ELR (cell line): ENCODE measurements around the gene NEK11.
"Not testable (repeated sequence)": the region's sequence is repeated elsewhere in the genome, so short reads cannot be mapped to it uniquely, and the experiment has no call there.

ENCODE experiments used
- DNase-seq: peaks from one replicate; pipeline ENCODE4 v3.0.0-alpha.2; 2015; ENCODE audit warnings: low read depth

NEK11 gene

DNA sequence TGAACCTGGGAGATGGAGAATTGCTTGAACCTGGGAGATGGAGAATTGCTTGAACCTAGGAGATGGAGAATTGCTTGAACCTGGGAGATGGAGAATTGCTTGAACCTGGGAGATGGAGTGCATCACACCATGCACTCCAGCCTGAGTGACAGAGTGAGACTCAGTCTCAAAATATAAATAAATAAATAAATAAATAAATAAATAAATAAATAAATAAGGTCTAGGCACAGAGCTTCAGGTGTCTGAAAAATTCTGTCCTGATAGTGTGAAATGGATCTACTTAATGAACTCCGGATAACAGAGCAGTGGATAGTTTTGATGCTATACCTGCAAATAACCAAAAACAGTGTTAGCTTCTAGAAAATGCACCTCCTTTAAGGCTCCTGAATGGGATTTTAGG, 330.6 kb downstream of the NEK11 start:
- DNase-seq, result no peak

DNA sequence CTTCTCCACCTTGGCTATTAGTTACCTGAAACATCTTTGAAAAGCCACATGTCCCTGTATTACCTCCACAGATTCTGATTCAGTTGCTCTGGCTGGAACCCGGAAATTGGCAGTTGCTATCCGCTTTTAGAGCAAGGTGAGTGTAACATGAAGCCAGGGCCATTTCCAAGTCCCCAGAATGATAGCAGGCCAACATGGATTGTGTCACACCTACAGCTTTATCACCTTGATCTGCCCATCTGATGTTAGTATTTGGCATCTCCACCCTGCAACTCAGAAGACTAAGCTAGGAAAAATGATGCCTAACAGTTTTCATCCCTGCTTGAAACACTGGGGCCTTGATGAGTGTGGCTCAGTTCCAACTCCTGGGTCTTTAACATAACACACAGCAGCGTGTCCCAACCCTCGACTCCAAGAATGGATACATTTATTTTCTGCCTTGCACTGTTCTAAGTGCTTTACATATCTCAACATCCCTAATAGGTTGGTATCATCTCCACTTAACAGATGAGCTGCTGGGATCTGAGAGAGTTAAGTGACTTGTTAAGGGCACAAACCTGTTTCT, 333.6 kb downstream of the NEK11 start:
- no peak for DNase-seq

DNA sequence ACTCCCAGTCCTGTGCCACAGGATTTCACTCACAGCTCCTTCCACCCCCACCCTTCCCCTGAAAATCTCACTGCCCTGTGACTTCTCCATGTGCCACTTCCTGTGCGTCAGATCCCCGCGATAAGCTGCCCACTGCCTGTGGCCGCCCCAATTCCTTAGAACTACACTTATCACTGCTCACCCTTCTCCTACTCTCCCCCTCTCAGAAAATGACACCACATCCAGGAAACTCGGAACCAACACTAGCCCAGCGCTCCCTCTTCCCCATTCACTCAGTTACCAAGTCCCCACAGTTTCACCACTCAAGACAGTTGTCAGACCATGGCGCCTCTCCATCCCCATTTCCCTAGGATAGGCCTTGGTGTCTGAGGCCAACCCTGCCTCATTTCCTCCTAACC, 334.4 kb downstream of the NEK11 start:
- not testable (repeated sequence) for DNase-seq

DNA sequence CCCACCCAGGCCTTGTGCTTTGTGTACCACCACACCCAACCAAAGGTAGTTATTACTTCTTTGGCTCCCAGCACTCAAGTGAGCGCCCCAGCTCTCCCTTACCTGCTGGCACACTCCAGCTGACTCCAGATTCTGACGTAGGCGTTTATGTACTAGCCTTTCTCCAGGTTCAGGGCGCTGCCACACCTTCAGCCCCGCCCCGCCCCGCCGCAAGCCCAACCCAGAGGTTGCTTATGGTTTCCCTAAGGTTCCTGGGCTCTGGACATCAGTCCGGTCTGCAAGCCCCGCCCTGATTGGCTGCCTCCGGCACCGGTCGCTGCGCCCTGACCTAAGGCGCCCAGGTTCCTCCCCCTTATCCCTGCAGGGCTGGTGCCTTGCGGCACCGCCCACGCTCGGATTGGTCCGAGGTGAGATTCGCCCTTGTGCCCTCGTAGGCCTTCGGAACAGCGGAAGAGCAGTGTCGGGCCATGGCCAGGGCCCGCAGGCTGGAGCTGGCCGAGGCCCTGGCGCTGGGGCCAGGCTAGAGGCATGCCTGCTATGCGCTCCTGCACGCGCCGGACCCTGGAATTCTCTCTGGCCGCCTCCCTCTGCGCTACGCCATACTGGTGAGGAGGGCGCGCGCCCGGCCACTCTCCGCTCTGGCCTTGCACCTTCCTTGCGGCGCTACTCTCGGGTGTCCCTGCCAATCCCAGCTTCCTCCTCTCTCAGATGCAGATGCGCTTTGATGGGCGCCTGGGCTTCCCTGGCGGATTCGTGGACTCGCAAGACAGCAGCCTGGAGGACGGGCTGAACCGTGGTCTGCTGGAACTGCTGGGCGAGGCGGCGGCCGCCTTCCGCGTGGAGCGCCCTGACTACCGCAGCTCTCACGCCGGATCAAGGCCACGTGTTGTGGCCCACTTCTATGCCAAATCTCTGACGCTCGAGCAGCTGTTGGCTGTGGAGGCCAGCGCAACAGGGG, 335.1 kb downstream of the NEK11 start:
- DNase-seq, result no peak

DNA sequence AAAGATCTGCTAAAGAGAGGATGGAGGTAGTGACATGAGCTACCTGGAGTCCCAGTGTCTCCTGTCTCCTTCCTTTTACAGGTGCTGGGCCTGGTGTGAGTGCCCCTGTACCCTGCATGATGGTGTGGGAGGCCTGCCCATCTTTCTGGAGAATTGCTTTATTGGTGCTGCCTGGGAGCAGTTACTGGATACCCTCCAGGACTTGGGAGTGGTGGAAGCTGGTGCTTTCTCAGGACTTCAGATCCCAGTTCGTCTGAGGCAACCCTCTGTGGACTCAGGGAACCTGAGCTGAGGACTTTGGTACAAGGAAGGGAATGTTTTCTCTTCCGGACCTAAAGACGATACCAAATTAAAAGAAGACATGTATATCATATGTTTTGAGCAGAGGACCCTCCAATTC, 336.6 kb downstream of the NEK11 start:
- DNase-seq, result no peak

DNA sequence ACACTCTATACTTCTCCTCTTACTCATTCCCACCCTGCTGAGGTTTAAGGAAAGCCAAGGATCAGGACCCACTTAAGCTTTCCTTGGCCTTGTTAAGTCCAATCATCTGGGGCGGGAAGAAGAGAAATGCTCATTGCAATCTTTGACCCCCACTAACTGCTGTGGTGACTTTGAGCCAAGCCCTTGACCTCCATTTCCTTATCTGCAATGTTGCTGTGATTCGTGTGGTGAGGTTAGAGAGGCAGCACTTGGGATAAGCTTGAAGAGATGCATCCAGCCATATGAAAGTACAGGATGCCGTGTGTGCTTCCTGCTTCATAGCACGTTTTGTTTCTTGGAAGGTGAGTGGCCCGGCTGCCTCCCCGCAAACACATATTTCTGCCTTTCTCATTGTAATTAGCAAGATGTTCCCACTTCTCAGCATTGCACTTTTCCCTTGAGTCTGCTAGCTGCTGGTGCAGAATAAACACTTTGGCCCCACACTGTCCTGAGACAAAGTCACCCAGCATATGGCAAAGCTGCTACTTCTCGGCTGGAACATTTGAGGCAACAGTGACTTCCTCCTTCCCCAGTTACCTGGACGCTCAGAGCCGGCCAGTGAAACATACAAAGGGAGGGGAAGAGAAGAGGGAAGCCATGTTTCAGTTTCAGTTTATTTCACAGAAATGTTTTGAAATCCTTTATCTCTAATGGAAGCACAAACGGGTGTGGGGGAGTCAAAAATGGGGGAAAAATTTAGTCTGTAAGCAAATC, 344.4 kb downstream of the NEK11 start:
- no peak for DNase-seq

DNA sequence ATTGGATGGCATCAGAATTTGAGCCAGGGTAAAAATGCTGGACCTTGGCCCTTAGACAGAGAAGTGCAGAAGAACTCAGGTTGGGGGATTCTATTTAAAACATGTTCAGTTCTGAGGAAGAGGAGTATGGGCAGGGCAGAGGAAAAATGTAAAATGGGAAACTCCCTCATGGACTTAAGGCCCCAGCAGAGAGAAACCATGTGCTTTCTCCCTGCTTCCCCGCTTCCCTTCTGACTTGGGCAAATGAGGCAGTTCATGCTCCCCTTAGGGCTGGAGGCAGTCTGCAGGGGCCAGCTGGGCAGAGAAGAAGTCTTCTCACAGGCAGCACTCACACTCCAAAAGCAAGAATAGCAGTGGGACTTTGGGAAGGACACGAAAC, 345.0 kb downstream of the NEK11 start:
- DNase-seq, result no peak

DNA sequence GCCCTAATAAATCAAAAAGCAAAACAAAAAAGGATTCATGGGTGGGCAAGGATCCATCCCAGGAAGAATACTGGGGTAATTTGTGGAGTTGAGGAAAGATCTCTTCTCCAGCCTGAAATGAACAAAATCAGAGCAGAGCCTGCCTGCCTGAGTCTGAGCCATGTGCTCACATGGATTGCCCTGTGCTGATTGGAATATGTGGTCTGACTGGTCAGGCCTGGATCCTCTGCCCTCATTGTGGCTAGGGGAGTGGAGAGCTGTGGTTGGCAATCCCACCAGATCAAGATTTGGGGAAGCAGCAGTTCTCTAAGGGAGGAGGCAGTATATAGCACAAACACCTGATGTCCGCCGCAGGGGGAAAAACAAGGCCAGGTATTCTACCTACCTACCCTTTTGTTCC, 348.1 kb downstream of the NEK11 start:
- DNase-seq, result no peak

DNA sequence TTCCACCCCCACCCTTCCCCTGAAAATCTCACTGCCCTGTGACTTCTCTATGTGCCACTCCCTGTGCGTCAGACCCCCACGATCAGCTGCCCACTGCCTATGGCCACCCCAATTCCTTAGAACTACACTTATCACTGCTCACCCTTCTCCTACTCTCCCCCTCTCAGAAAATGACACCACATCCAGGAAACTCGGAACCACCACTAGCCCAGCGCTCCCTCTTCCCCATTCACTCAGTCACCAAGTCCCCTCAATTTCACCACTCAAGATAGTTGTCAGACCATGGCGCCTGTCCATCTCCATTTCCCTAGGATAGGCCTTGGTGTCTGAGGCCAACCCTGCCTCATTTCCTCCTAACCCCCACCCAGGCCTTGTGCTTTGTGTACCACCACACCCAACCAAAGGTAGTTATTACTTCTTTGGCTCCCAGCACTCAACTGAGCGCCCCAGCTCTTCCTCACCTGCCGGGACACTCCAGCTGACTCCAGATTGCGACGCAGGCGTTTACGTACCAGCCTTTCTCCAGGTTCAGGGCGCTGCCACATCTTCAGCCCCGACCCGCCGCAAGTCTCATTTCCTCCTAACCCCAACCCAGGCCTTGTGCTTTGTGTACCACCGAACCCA, 354.3 kb downstream of the NEK11 start:
- DNase-seq, result peak; percentile 6

DNA sequence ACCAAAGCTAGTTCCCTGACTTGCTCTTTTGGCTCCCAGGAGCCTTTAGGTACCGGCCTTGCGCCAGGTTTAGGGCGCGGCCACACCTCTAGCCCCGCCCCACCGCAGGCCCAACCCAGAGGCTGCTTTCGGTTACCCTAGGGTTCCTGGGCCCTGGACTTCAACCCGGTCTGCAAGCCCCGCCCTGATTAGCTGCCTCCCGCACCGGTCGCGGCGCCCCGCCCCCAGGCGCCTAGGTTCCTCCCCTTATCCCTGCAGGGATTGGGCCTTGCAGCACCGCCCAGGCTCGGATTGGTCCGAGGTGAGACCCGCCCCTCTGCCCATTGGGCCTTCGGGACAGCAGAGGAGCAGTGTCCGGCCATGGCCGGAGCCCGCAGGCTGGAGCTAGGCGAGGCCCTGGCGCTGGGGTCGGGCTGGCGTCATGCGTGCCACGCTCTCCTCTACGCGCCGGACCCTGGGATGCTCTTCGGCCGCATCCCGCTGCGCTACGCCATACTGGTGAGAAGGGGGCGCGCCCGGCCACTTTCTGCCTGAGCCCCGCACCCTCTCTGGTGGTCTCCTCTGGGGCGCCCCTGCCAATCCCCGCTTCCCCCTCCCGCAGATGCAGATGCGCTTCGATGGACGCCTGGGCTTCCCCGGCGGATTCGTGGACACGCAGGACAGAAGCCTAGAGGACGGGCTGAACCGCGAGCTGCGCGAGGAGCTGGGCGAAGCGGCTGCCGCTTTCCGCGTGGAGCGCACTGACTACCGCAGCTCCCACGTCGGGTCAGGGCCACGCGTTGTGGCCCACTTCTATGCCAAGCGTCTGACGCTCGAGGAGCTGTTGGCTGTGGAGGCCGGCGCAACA, 355.0 kb downstream of the NEK11 start, which contains the start of gene NUDT16:
Gene NUDT16 (plus strand): TSS at position 330 of the 847 bp plus-strand sequence. CDS start 31 bp downstream, at position 361.
- peak; percentile 99 for DNase-seq

DNA sequence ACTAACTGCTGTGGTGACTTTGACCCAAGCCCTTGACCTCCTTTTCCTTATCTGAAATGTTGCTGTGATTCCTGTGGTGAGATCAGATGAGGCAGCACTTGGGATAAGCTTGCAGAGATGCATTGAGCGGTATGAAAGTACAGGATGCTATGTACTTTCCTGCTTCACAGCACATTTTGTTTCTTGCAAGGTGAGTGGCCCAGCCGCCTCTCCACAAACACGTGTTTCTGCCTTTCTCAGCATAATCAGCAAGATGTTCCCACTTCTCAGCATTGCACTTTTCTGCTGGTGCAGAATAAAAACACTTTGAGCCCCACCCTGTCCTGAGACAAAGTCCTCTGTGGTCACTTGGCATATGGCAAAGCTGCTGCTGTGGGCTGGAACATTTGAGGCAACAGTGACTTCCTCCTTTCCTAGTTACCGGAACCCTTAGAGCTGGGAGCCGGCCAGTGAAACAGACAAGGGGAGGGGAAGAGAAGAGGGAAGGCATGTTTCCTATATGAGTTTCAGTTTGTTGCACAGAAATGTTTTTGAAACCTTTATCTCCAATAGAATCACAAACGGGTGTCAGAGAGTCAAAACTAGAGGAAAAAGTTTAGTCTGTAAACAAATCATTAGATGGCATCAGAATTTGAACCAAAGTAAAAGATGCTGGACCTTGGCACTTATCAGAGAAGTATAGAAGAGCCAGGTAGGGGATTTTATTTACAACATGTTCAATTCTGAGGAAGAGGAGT, 359.9 kb downstream of the NEK11 start:
- no peak for DNase-seq

DNA sequence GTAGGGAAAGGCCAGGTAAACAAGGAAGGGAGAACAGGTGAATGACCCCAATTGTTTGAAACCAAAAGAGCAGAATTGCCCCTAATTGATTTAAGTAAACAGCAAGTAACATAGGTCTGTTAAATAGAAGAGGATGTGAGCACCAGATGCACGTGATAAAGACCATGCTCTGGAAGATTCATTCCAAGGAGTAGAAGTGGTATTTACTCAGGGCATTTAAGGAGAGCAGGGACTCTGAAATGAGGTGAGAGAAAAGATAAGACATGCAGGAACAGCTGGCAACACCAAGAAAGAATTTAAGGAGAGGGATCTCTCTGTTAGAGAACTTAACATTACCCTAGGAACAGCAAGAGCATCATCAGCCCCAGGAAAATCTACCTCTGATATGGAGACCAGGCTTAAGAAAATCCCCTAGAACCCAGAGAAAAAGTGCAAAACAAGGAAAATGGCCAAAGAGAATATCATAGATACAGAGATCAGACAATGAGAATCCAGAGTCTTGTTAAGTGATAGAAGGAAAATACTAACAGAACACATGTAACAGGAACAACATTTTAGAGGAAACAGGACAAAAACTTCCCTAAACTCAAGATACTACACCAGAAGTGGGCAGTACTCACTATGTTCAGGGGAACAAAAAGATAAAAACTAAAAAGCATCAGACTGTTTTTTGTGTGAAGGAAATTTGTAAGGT, 361.3 kb downstream of the NEK11 start:
- no peak for DNase-seq

DNA sequence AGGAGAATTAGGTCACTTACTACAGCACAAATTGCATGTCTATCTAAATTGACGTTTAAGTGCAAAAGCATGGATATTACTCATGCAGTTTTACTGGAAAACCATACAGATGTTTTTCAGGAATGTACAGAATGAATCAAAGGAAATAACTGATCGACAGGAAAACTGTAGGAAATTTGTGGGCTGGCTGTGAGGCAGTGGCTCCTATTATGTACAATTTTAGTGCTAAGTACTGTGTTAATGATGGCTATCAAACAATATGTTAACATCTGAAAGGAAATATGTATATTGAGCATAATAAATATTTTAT, 361.8 kb downstream of the NEK11 start:
- peak; percentile 26 for DNase-seq

DNA sequence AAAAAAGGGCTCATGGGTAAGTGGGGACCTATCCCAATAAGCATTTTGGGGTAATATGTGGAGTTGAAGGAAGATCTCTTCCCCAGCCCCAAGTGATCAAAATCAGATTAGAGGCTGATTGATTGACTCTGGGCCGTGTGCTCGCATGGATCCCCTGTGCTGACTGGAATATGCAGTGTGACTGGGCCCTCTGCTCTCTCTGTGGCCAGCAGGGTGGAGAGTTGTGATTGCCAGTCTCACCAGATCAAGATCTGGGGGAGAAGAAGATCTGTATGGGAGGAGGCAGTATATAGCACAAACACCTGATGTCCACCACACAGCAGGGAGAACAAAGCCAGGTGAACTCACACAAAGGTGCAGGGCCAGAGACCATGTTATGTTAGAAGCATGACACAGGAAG, 363.7 kb downstream of the NEK11 start:
- DNase-seq, result no peak

DNA sequence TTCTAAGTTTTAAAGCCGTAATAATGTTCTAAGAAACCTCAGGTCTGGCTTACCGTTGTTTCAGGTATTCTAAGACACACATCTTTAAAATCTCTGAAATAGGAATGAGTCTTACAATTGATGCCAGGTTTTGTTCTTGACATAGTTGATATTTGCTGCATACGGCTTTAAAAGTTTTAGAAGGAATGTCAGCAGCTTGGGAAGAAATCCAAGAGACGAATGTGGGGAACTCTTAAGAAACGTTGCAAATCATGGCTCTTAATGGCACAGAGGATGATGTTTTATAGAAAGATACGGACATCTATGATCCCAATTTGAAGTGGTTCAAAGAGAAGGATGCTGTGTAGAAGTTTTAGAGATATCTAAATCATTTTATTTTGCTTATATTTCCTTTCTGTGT, 366.4 kb downstream of the NEK11 start:
- DNase-seq, result no peak

DNA sequence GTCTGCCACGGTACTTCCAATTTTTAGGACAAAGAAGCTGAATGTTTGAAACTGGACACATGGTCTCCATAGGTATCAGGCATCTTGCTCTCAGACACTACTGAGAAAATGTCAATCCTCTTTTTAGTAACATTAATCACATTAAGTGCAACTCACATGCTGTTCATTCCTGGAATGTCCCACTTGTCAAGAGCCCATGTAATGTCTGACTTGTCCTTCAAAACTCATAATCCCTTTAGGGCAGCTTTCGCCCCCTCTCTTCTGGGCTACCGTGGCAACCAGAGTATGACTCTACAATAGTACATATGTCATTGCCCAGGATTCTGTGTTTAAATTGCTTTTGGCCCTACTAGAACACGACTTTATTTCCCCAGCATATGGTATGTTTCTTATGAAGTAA, 367.2 kb downstream of the NEK11 start:
- no peak for DNase-seq

DNA sequence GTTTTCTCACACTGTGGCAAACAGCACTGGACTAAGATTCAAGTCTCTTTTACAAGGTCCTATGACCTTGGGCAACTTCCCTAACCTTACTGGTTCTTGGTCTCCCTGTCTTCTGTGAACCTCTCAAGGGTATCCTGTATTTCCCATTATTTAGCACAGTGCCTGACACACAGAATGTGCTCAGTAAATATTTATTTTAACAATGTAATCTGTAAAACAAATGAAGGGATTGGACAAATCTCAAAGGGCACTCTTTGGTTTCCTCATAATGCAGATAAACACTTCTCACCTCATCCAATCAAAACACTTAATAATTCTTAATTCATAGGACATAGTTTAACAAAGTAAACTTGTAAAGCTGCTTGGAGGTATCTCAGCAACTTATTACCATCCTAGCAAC, 367.7 kb downstream of the NEK11 start:
- DNase-seq, result no peak

DNA sequence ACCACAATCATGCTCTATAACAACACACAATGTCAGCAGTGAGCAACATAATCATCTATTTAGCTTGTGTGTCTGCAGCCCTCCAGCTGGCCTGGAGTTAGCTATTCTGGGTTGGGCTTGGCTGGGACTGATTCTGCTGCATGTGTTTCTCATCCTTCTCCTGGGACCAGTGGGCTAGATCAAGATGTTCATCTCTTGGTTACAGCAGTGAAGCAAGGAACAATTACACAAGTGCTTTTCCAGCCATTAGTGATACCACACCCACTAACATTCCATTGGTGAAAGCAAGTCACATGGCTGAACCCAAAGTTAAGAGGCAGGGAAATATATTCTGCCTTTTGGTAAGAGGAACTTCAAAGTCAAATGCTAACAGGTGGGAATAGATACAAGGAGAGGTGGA, 369.5 kb downstream of the NEK11 start:
- no peak for DNase-seq

DNA sequence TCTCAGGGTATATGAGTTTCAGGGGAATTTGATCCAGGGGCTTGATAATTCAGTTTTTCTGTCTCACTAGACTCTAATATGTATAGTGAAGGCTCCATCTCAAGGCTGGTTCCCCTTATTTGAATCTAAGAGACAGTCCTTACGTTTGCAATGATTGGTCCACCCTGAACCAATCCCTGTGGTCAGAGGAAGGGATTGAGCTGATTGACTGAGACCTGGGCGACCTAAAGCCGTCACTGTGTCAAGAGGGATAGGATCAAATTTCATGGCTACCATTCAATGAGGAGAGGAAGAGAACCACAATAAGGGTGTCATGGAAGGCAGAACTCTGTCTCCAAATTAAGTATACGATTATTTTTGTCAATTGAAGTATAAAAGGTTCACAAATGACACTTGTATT, 371.2 kb downstream of the NEK11 start:
- DNase-seq, result no peak
